GM18873 (cell line): ENCODE measurements around the gene LDLRAD2.

Source experiments
- ATAC-seq: cut with Tn5 transposase; IDR thresholded peaks from one replicate; pipeline ENCODE4 v1.9.1; 2021; ENCODE audit warnings: mild to moderate bottlenecking, moderate library complexity, moderate number of reproducible peaks; ENCODE audit not compliant: unreplicated experiment, low FRiP score

Gene LDLRAD2

DNA sequence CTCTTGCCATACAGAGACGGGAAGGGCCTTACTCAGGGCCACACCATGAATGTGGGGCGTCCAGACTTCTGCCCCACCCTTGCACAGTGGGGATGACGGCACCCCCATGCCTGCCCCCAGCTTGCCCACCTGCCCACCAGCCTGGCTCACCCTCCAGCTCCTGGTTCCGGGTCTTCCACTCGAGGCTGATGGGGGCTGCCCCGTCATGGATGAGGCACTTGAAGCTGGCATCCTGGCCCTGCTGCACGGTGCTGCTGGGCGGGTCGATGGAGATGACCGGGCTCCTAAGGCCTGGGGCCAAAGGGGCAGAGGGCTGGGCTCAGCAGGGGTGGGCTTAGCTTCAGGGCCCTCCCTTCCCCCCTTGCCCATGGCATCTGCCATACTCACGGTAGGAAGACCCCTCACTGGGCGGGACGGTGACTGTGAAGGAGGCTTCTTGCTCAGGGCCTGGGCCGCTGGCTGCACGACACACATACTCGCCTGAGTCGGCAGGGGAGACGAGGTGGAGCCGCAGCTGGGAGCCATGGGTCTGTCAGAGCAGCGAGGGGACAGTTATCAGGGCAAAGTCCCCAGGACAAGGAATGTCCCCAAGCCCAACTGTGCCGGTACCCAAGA, 29.9 kb downstream of the LDLRAD2 start:
- ATAC-seq: no peak

DNA sequence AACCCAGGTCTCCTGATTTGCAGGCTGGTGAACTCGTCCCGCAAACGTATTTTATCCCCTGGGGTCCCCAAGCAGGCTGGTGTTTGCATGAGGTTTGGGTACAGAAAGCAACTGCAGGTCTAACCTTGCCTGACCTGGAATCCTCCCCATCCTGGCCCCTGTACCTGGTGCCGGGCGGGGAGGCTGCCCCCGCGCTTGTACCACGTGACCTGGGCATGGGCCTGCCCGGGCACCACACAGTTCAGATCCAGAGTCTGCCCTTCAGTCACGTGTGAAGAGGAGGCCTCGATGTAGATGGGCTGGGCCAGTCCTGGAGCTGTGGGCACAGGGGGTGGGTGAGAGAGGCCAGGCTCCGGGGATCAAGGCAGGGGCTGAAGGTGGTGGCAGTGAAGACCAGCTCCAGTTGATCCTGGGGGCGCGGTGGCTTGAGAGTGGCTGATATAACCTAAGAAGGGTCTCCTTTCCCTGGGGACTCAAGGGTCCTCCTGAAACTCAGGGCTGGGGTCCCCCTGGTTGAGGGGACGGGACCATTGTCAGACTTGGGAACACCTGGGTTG, 30.6 kb downstream of the LDLRAD2 start:
- no peak for ATAC-seq

DNA sequence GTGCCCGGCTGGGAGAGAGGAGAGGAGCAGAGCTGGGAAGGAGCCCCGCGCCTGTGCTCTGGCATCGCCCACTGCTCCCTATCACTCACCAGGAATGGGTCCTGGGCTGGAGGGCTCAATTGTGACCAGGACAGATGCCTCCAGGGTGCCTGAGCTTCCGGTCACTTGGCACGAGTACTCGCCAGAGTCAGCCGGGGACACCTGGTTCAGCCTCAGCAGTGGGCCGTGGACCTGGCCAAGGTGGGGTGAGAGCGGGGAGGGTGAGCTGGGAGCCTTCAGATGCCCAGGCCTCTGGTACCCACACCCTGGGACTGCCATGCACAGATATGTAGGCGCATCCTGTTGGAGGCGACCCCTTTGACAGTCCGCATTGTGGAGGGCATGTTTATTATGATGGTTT, 31.1 kb downstream of the LDLRAD2 start:
- ATAC-seq: no peak

GRCh38 chr1:21843996-21844395, 31.9 kb downstream of the LDLRAD2 start:
- ATAC-seq: no peak

GRCh38 chr1:21845646-21846641, 33.9 kb downstream of the LDLRAD2 start:
- no peak for ATAC-seq

DNA sequence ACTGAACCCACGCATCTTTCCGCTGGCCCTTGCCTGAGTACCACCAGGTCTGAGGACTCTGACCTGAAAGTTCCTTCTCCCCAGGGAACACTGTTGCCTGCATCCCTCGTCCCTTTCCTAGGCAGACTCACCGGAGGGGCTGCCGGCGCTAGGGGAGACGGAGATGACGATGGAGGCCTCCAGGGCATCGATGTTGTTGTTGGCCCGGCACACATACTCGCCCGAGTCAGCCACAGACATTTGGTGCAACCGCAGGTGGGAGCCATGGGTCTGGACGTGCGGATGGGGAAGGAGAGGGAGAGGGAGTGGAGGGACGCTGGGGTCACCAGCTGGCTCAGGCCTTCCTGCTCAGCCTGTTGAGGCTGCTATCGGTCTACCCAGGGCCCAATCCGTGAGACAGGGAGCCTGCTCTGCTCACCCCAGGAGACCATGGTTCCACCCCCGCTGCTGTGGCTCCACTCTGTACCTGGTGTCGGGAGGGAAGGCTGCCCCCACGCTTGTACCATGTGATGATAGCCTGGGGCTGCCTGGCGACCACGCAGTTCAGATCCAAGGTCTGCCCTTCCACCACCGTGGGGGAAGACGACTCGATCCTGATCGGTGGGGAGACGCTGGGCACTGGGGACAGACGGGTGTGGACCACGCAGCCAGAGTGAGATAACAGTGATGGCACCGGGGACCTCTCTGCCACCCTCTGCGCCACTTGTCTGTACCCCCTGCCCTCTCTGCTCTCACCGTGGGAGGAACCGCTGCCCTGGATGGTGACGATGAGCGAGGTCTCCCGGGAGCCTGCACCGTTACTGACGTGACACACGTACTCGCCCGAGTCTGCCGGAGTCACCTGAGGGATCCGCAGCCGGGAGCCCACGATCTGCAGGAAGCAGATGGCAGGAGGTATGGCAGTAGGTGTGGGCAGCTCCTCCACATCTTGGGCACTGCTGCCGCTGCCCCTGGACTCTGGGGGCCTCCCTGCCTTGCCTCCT, 35.4 kb downstream of the LDLRAD2 start:
- no peak for ATAC-seq

DNA sequence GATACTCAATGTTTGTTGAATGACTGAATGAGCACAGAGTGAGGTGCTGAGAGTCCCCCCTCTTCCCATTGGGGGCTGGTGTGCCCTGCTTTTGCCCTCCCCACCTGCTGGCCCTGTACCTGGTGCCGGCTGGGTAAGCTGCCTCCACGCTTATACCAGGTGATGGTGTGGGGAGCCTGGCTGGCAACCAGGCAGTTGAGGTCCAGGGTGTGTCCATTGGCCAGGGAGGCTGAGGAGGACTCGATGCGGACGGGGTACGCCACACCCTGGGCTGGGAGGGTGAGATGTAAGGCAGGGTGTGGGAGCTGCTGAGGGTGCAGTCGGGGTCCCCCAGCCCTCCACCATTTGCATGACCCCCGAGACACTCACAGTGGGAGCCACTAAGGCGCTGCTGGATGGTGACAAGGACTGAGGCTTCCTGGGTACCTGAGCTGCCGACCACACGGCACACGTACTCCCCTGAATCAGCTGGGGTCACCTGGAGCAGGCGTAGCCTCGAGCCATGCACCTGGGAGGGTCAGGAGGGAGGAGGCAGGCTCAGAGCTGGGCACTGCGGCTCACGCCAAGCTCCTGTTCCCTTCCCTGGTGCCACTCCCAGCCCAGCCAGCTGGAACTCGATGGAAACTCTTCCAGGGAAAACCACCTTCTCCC, 36.6 kb downstream of the LDLRAD2 start:
- no peak for ATAC-seq

DNA sequence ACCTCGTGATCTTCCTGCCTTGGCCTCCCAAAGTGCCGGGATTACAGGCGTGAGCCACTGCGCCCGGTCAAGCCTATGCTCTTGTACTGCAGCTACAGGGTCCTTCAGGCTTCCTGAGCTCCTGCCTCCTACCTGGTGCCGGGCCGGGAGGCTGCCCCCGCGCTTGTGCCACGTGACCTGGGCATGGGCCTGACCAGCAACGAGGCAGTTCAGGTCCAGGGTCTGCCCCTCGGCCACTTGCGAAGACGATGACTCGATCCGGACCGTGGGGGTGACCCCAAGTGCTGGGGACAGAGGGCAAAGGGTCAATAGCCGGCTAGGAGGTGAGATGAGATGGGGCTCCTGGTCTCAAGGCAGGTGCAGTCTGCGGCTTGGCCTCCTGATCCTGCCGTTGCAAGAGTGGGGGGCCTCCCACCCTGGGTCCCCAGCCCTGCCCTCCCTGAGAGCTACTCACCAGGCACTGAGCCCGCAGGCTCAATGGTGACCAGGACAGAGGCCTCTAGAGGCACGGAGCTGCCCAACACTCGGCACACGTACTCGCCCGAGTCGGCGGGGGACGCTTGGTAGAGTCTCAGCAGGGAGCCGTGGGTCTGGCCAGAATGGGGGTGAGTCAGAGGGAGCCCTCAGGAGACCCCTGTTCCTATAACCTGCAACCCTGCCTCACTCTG, 38.0 kb downstream of the LDLRAD2 start:
- no peak for ATAC-seq

DNA sequence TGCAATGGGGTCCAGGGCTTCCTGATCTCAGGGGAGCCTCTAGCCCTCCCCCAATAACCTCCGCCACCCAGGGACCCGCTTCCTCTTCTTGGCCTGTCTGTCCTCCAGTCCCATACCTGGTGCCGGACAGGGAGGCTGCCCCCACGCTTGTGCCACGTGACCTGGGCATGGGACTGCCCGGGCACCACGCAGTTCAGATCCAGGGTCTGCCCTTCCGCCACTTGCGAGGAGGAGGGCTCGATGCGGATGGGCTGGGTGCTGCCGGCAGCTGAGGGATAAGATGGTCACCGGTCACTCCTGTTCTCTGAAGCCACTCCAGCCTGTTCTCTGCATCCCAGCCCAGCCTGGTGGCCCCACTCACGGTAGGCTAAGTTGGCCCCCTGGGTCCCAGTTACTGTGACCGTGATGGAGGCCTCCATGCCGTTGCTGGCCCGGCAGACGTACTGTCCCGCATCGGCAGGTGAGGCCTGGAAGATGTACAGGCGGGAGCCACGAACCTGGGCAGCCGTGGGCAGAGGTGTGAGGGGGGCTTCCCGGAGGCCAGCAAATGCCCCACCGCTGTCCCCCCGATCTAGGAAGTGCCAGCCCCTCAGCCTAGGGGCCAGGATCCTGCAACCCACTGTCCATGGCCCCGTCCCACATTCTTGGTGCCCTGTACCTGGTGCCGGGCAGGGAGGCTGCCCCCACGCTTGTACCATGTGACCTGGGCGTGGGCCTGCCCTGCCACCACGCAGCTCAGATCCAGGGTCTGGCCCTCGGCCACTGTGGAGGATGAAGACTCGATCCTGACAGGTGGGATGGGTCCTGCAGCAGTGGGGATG, 39.6 kb downstream of the LDLRAD2 start:
- ATAC-seq: no peak

DNA sequence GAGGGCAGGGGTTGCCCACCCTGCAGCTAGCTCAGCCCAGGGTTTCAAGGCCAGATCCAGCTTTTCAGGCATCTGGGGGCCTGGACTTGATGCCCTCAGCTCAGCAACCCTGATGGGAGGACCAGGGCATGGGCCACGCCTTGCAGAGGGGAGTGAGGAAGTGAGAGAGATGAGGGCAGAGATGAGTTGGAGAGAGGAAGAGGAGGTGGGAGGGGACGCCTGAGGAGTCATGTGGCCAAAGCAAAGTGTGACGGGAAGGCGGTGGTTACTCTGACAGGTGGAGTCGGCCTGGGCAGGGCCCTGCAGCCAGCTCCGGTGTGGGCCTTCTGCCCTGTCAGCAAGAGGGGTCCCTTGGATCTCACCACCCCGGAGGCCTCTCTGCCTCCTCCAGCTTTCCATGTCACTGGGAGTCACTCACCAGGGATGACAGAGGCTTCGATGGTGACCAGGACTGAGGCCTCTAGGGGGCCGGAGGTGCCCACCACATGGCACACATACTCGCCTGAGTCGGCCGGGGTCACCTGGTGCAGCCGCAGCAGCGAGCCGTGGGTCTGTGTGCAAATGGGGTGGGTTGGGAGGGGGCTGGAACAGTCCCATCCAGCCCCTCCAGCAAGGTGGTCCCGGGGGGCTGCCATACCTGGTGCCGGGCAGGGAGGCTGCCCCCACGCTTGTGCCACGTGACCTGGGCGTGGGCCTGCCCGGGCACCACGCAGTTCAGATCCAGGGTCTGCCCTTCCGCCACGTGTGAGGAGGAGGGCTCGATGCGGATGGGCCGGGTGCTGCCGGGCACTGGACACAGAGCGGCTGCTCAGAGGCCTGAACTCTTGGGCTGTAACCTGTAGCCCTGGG, 40.4 kb downstream of the LDLRAD2 start:
- ATAC-seq: no peak

GRCh38 chr1:21853131-21853427, 41.0 kb downstream of the LDLRAD2 start:
- ATAC-seq: no peak

DNA sequence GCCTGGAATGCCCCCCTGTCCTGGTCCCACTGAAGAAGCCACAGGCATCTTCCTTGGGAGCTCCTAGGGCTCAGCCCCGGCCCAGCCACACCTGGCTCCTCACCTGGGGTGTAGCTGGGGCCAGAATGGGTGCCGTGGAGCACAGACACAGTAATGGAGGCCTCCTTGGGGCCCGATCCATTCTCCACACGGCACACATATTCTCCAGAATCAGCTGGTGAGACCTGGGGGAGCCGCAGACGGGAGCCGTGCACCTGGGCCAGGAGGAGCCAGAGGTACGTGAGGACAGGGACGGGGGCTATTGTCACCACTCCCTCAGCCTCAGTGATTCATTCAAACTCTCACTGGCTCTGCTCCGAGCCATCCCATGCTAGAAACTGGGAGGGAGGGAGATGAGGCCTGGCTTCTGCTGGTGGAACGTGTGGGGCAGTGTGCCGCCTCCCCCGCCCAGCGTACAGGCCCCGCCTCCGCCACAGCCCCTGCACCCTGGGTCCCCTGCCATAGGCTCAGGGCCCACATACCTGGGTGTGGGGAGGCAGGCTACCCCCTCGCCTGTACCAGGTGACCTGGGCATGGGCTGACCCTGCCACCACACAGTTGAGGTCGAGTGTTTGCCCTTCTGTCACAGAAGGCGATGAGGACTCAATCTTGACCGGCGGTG, 42.2 kb downstream of the LDLRAD2 start:
- ATAC-seq: no peak

- no peak for ATAC-seq
These were observed 42.7 kb downstream of the LDLRAD2 start for GRCh38 chr1:21854751-21855131.

DNA sequence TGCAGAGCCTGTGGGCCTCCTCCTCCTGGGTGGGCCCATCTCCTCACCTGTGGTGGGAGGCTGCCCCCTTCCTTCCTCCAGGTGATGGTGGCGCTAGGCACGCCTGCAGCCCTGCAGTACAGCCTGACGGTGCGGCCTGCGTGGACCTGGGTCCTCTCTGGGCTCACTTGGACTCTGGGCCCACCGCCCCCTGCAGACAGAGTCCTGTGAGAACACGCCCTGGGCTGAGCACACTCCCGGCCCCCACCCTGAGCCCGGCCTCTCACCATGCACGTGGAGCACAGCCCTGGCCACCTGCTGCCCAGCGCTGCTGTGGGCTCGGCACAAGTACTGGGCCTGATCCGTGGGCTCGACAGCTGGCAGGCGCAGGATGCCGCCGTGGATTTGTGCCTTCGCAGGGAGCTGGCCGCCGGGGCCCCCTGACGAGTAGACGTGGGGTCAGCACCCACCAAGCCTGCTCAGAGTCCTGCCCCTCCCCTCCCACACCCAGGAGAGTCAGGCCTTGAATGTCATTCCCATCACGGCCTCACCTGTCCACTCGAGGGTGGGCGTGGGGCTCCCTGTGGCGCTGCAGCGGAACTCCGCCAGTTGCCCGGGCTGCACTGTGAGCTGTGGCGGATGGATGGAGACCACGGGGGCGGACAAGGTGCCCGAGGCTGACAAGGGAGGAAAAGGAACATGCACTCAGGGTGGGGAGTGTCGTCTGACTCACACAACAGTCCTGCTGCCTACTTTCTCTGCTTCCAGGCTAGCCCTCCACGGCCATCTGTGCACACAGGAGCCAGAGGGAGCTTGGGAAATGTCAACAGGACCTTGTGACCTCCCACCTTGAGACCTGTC, 43.4 kb downstream of the LDLRAD2 start:
- ATAC-seq: no peak

GRCh38 chr1:21857142-21857839, 45.2 kb downstream of the LDLRAD2 start:
- no peak for ATAC-seq
